GM12891 (cell line): ENCODE data around the gene CCDC47.
A peak's percentile ranks its signal among the peaks of the same experiment; 100 is the strongest.

Experiments
- PAX5 ChIP-seq: IDR thresholded peaks from 2 replicates; pipeline ENCODE4 v1.6.1; 2011; ENCODE audit warnings: low read length, moderate library complexity, mild to moderate bottlenecking; ENCODE audit not compliant: insufficient read depth, severe bottlenecking
- POLR2A ChIP-seq: IDR thresholded peaks from 2 replicates; pipeline ENCODE4 v1.6.1; 2011; ENCODE audit warnings: low read depth, low read length, control low read depth
- POLR2AphosphoS5 ChIP-seq: IDR thresholded peaks from 2 replicates; pipeline ENCODE4 v1.6.1; 2011; ENCODE audit warnings: low read depth, low read length, control low read depth
- SPI1 ChIP-seq: IDR thresholded peaks from 2 replicates; pipeline ENCODE4 v1.6.1; 2011; ENCODE audit warnings: low read depth, low read length, control low read depth
- TAF1 ChIP-seq: IDR thresholded peaks from 2 replicates; pipeline ENCODE4 v1.6.1; 2011; ENCODE audit warnings: low read depth, low read length, control low read depth

GRCh38 chr17:63700528-63701455, 72.6 kb downstream of the CCDC47 start:
- TF ChIP-seq POLR2AphosphoS5: peak; percentile 51; the same call in 1 of the 2 replicates
- TF ChIP-seq POLR2A: no peak; the same call in none of the 2 replicates
- no peak for TF ChIP-seq SPI1
- TF ChIP-seq TAF1: 0 out of 2 replicates have a peak, but pooled peaks have one; percentile 23
- TF ChIP-seq PAX5: no peak
